ENCODE data around the gene SLC27A5. TPM values are rescaled to one million over a fixed set of nuclear protein-coding genes. Genes with fewer than 3 reads are reported as not detected.

The SLC27A5 gene
- polyA plus RNA-seq, 1 of the 3 experiments (the other 2 are of a cell fraction): 57.3 TPM

Small RNAs within 50 kb of the gene (small RNA-seq; reads per million reads assigned to genes)
- gene MIR6807 (0 to 0.66 (median 0) reads per million in 7 experiments), gene RN7SL525P (0 to 2.3 (median 0) reads per million in 7 experiments), gene RN7SL693P (0 reads per million in 7 experiments), gene RNU6-1337P (0 reads per million in 7 experiments)

Other genes starting within 250 kb of the SLC27A5 start
- gene ZNF8, start 233.0 kb downstream of the SLC27A5 start, polyA plus RNA-seq (2012; rRNA removed): 1.4 and 1.8 TPM in 2 replicates
- gene ERVK3-1, start 206.6 kb downstream of the SLC27A5 start, polyA plus RNA-seq (2012; rRNA removed): 69.4 and 85.3 TPM in 2 replicates
- 2.3 and 2.9 TPM in 2 replicates for gene ZSCAN22, start 185.0 kb downstream of the SLC27A5 start, polyA plus RNA-seq (2012; rRNA removed)
- gene A1BG, start 158.5 kb downstream of the SLC27A5 start, polyA plus RNA-seq (2012; rRNA removed): 61.4 and 62.6 TPM in 2 replicates
- gene ZNF497, start 149.2 kb downstream of the SLC27A5 start, polyA plus RNA-seq (2012; rRNA removed): 1.0 and 1.1 TPM in 2 replicates
- 1.2 and 1.6 TPM in 2 replicates for gene ZNF837, start 131.0 kb downstream of the SLC27A5 start, polyA plus RNA-seq (2012; rRNA removed)
- 3,905 and 4,334 TPM in 2 replicates for gene RPS5, start 124.7 kb downstream of the SLC27A5 start, polyA plus RNA-seq (2012; rRNA removed)
- 0.13 TPM in 1 of 2 replicates, not detected in the other for gene RNF225, start 116.3 kb downstream of the SLC27A5 start, polyA plus RNA-seq (2012; rRNA removed)
- 9.4 and 12.0 TPM in 2 replicates for gene ZNF584, start 103.3 kb downstream of the SLC27A5 start, polyA plus RNA-seq (2012; rRNA removed)
- gene ZNF132, start 71.8 kb downstream of the SLC27A5 start, polyA plus RNA-seq (2012; rRNA removed): 1.3 and 1.9 TPM in 2 replicates
- gene ZNF324B, start 60.4 kb downstream of the SLC27A5 start, polyA plus RNA-seq (2012; rRNA removed): 2.9 and 3.8 TPM in 2 replicates
- 5.6 and 6.0 TPM in 2 replicates for gene ZNF324, start 44.9 kb downstream of the SLC27A5 start, polyA plus RNA-seq (2012; rRNA removed)
- 6.9 and 7.0 TPM in 2 replicates for gene ZNF446, start 35.6 kb downstream of the SLC27A5 start, polyA plus RNA-seq (2012; rRNA removed)
- 7.9 and 11.3 TPM in 2 replicates for gene ZBTB45, start 7.8 kb upstream of the SLC27A5 start, polyA plus RNA-seq (2012; rRNA removed)
- 321 and 594 TPM in 2 replicates for gene TRIM28, start 32.1 kb upstream of the SLC27A5 start, polyA plus RNA-seq (2012; rRNA removed)
- gene CHMP2A, start 43.1 kb upstream of the SLC27A5 start, polyA plus RNA-seq (2012; rRNA removed): 308 and 381 TPM in 2 replicates
- gene UBE2M, start 46.6 kb upstream of the SLC27A5 start, polyA plus RNA-seq (2012; rRNA removed): 109 and 135 TPM in 2 replicates
- 31.8 and 38.4 TPM in 2 replicates for gene MZF1, start 61.3 kb upstream of the SLC27A5 start, polyA plus RNA-seq (2012; rRNA removed)

Measured in SK-N-SH (cell line).